Ishikawa (cell line): ENCODE measurements around the gene MIF4GD.

ENCODE experiments used
- CEBPB ChIP-seq: IDR thresholded peaks from 2 replicates; pipeline ENCODE4 v1.6.1; 2012
- CREB1 ChIP-seq: IDR thresholded peaks from 2 replicates; pipeline ENCODE4 v1.6.1; 2012; ENCODE audit warnings: low read depth
- EGR1 ChIP-seq: IDR thresholded peaks from 2 replicates; pipeline ENCODE4 v1.6.1; 2012
- EP300 ChIP-seq: IDR thresholded peaks from 2 replicates; pipeline ENCODE4 v1.6.1; 2012; ENCODE audit warnings: borderline replicate concordance
- FOXM1 ChIP-seq: IDR thresholded peaks from 2 replicates; pipeline ENCODE4 v1.6.1; 2012; ENCODE audit warnings: low read depth, borderline replicate concordance
- MAX ChIP-seq: IDR thresholded peaks from 2 replicates; pipeline ENCODE4 v1.6.1; 2012
- NFIC ChIP-seq: IDR thresholded peaks from 2 replicates; pipeline ENCODE4 v1.6.1; 2012
- RAD21 ChIP-seq: IDR thresholded peaks from 2 replicates; pipeline ENCODE4 v1.6.1; 2012; ENCODE audit warnings: low read depth
- REST ChIP-seq: IDR thresholded peaks from 2 replicates; pipeline ENCODE4 v1.6.1; 2012; ENCODE audit warnings: low read depth, mild to moderate bottlenecking
- TAF1 ChIP-seq: IDR thresholded peaks from 2 replicates; pipeline ENCODE4 v1.6.1; 2012; ENCODE audit warnings: low read depth, mild to moderate bottlenecking
- TCF12 ChIP-seq: IDR thresholded peaks from 2 replicates; pipeline ENCODE4 v1.6.1; 2012; ENCODE audit warnings: low read depth
- TEAD4 ChIP-seq: IDR thresholded peaks from 2 replicates; pipeline ENCODE4 v1.6.1; 2012
- USF1 ChIP-seq: IDR thresholded peaks from 2 replicates; pipeline ENCODE4 v1.6.1; 2012
- YY1 ChIP-seq: IDR thresholded peaks from 2 replicates; pipeline ENCODE4 v1.6.1; 2012; ENCODE audit warnings: low read depth
- ZBTB7A ChIP-seq: IDR thresholded peaks from 2 replicates; pipeline ENCODE4 v1.6.1; 2012; ENCODE audit warnings: low read depth

MIF4GD gene

GRCh38 chr17:75289832-75290337 is 18.9 kb upstream of the MIF4GD start:
- TF ChIP-seq TAF1 (no peak; the same call in 1 of the 2 replicates), CREB1 (0 out of 2 replicates have a peak, but pooled peaks have one; percentile 25), TEAD4 (no peak), RAD21 (peak; percentile 41; the same call in 1 of the 2 replicates), EP300 (0 out of 2 replicates have a peak, but pooled peaks have one; percentile 4), ZBTB7A (peak; percentile 47)

GRCh38 chr17:75289115-75289831 is 18.2 kb upstream of the MIF4GD start, which contains the start of gene SLC25A19:
Gene SLC25A19 (minus strand): TSS chr17:75289433. CDS start chr17:75286764, 2,669 bp downstream.
- TF ChIP-seq ZBTB7A = peak; percentile 88
- peak; percentile 92 for TF ChIP-seq MAX
- 0 out of 2 replicates have a peak, but pooled peaks have one; percentile 19 for TF ChIP-seq EGR1
- peak; percentile 65 for TF ChIP-seq CREB1
- no peak for TF ChIP-seq CEBPB
- no peak for TF ChIP-seq NFIC
- TF ChIP-seq TAF1 = peak; percentile 87
- peak; percentile 14; the same call in 1 of the 2 replicates for TF ChIP-seq RAD21
- peak; percentile 69 for TF ChIP-seq TCF12
- peak; percentile 82 for TF ChIP-seq YY1
- TF ChIP-seq EP300 = no peak
- TF ChIP-seq REST = no peak
- peak; percentile 58 for TF ChIP-seq USF1
- peak; percentile 18; the same call in 1 of the 2 replicates for TF ChIP-seq FOXM1
- TF ChIP-seq TEAD4 = peak; percentile 28; the same call in 1 of the 2 replicates

GRCh38 chr17:75288770-75289114 is 17.7 kb upstream of the MIF4GD start:
- TF ChIP-seq ZBTB7A (no peak), TCF12 (no peak), TEAD4 (peak; percentile 6; the same call in 1 of the 2 replicates), EP300 (no peak)

- TF ChIP-seq FOXM1 (no peak), TCF12 (no peak), REST (no peak), YY1 (no peak), EGR1 (no peak), USF1 (no peak), CREB1 (no peak), TEAD4 (no peak), ZBTB7A (no peak), EP300 (no peak), CEBPB (no peak), TAF1 (no peak), RAD21 (no peak), NFIC (no peak), MAX (no peak)
Observed at GRCh38 chr17:75288359-75288758, 17.3 kb upstream of the MIF4GD start.

GRCh38 chr17:75287221-75287620 is 16.2 kb upstream of the MIF4GD start:
- no peak for TF ChIP-seq YY1
- TF ChIP-seq TEAD4 = no peak
- no peak for TF ChIP-seq REST
- no peak for TF ChIP-seq NFIC
- TF ChIP-seq USF1 = no peak
- no peak for TF ChIP-seq TAF1
- TF ChIP-seq EGR1 = no peak
- TF ChIP-seq MAX = no peak
- no peak for TF ChIP-seq CEBPB
- no peak for TF ChIP-seq RAD21
- TF ChIP-seq TCF12 = no peak
- no peak for TF ChIP-seq FOXM1
- no peak for TF ChIP-seq EP300
- TF ChIP-seq CREB1 = no peak
- no peak for TF ChIP-seq ZBTB7A
